ENCODE measurements around the gene FOXO3.
"Not testable (repeated sequence)": the region's sequence is repeated elsewhere in the genome, so short reads cannot be mapped to it uniquely, and the experiment has no call there.

The FOXO3 gene

GRCh38 chr6:108559884-108560462 is 744 bp upstream of the FOXO3 start:
- H3K36me3 ChIP-seq (replicated peaks; ENCODE audit: low read depth, low read length), result no peaks in the 10 kb centered on the region
- peaks cover 23% of the 10 kb centered on the region for H4K20me1 ChIP-seq (ENCODE audit: insufficient read depth, low read length)
- no peaks in the 10 kb centered on the region for H3K9me3 ChIP-seq (ENCODE audit: insufficient read depth, low read length)
- H3K4me1 ChIP-seq (ENCODE audit: low read length), result peaks cover 18% of the 10 kb centered on the region
- no peak for TF ChIP-seq EZH2phosphoT487 (IDR thresholded peaks at IDR 0.05; ENCODE audit: low read depth)
- no peak for TF ChIP-seq CTCF (IDR thresholded peaks at IDR 0.05; ENCODE audit: low read depth, low read length)
- H2AFZ ChIP-seq (ENCODE audit: low read depth, low read length), result peak overlapping the region; percentile 40; the same call in 1 of the 2 replicates
- peak overlapping the region; percentile 85 for H3K4me2 ChIP-seq (ENCODE audit: low read length)
- H3K4me3 ChIP-seq (ENCODE audit: low read length), result peak overlapping the region; percentile 97
- H3K9ac ChIP-seq (ENCODE audit: low read length), result peak overlapping the region; percentile 61
- no peak overlapping the region for H3K27ac ChIP-seq (ENCODE audit: low read length)
- peaks cover 30% of the 10 kb centered on the region for H3K27me3 ChIP-seq (ENCODE audit: low read depth, low read length)
- H3K79me2 ChIP-seq (ENCODE audit: low read length), result no peaks in the 10 kb centered on the region

DNA sequence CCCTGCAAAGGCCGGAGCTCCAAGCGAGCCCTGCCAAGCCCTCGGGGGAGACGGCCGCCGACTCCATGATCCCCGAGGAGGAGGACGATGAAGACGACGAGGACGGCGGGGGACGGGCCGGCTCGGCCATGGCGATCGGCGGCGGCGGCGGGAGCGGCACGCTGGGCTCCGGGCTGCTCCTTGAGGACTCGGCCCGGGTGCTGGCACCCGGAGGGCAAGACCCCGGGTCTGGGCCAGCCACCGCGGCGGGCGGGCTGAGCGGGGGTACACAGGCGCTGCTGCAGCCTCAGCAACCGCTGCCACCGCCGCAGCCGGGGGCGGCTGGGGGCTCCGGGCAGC is 561 bp downstream of the FOXO3 start:
- peaks cover 26% of the 10 kb centered on the region for H3K27me3 ChIP-seq (ENCODE audit: low read depth, low read length)
- H3K4me2 ChIP-seq (ENCODE audit: low read length); H3K27ac ChIP-seq (ENCODE audit: low read length); H3K79me2 ChIP-seq (ENCODE audit: low read length); H3K4me3 ChIP-seq (ENCODE audit: low read length); H3K36me3 ChIP-seq (replicated peaks; ENCODE audit: low read depth, low read length); H3K9ac ChIP-seq (ENCODE audit: low read length); H2AFZ ChIP-seq (ENCODE audit: low read depth, low read length); H3K9me3 ChIP-seq (ENCODE audit: insufficient read depth, low read length): not testable (repeated sequence)
- H4K20me1 ChIP-seq (ENCODE audit: insufficient read depth, low read length), result peaks cover 33% of the 10 kb centered on the region
- H3K4me1 ChIP-seq (ENCODE audit: low read length), result peaks cover 30% of the 10 kb centered on the region

- Histone ChIP-seq H3K79me2 (ENCODE audit: low read length) (no peaks in the 10 kb centered on the region), H3K27ac (ENCODE audit: low read length) (no peak overlapping the region), H3K9ac (ENCODE audit: low read length) (no peak overlapping the region)
Observed at GRCh38 chr6:108561742-108562502, 1.2 kb downstream of the FOXO3 start.

GRCh38 chr6:108562503-108562993 is 1.8 kb downstream of the FOXO3 start:
- Histone ChIP-seq H3K79me2 (ENCODE audit: low read length) (no peaks in the 10 kb centered on the region), H3K9me3 (ENCODE audit: insufficient read depth, low read length) (no peaks in the 10 kb centered on the region), H3K36me3 (replicated peaks; ENCODE audit: low read depth, low read length) (no peaks in the 10 kb centered on the region), H3K9ac (ENCODE audit: low read length) (no peak overlapping the region), H4K20me1 (ENCODE audit: insufficient read depth, low read length) (peaks cover 46% of the 10 kb centered on the region), H3K4me2 (ENCODE audit: low read length) (no peak overlapping the region), H3K27ac (ENCODE audit: low read length) (no peak overlapping the region), H3K4me3 (ENCODE audit: low read length) (no peak overlapping the region), H3K27me3 (ENCODE audit: low read depth, low read length) (peaks cover 31% of the 10 kb centered on the region), H2AFZ (ENCODE audit: low read depth, low read length) (no peak overlapping the region), H3K4me1 (ENCODE audit: low read length) (peaks cover 29% of the 10 kb centered on the region)
- TF ChIP-seq CTCF (IDR thresholded peaks at IDR 0.05; ENCODE audit: low read depth, low read length) (no peak), EZH2phosphoT487 (IDR thresholded peaks at IDR 0.05; ENCODE audit: low read depth) (no peak)

More at GRCh38 chr6:108561742-108562502, 1.2 kb downstream of the FOXO3 start:
- TF ChIP-seq EZH2phosphoT487 (IDR thresholded peaks at IDR 0.05; ENCODE audit: low read depth) (no peak), CTCF (IDR thresholded peaks at IDR 0.05; ENCODE audit: low read depth, low read length) (no peak)
- Histone ChIP-seq H3K9me3 (ENCODE audit: insufficient read depth, low read length) (no peaks in the 10 kb centered on the region), H3K4me3 (ENCODE audit: low read length) (no peak overlapping the region), H3K4me2 (ENCODE audit: low read length) (no peak overlapping the region), H3K27me3 (ENCODE audit: low read depth, low read length) (peaks cover 29% of the 10 kb centered on the region), H4K20me1 (ENCODE audit: insufficient read depth, low read length) (peaks cover 40% of the 10 kb centered on the region), H2AFZ (ENCODE audit: low read depth, low read length) (no peak overlapping the region), H3K4me1 (ENCODE audit: low read length) (peaks cover 33% of the 10 kb centered on the region), H3K36me3 (replicated peaks; ENCODE audit: low read depth, low read length) (no peaks in the 10 kb centered on the region)

Data from OCI-LY3 (cell line).